GM21360 (cell line): ENCODE data around the gene NEK1.
"Not testable (repeated sequence)": the region's sequence is repeated elsewhere in the genome, so short reads cannot be mapped to it uniquely, and the experiment has no call there.

Source experiments
- ATAC-seq: cut with Tn5 transposase; IDR thresholded peaks from one replicate; pipeline ENCODE4 v1.9.1; 2021; ENCODE audit warnings: mild to moderate bottlenecking, moderate library complexity; ENCODE audit not compliant: unreplicated experiment

The NEK1 gene

DNA sequence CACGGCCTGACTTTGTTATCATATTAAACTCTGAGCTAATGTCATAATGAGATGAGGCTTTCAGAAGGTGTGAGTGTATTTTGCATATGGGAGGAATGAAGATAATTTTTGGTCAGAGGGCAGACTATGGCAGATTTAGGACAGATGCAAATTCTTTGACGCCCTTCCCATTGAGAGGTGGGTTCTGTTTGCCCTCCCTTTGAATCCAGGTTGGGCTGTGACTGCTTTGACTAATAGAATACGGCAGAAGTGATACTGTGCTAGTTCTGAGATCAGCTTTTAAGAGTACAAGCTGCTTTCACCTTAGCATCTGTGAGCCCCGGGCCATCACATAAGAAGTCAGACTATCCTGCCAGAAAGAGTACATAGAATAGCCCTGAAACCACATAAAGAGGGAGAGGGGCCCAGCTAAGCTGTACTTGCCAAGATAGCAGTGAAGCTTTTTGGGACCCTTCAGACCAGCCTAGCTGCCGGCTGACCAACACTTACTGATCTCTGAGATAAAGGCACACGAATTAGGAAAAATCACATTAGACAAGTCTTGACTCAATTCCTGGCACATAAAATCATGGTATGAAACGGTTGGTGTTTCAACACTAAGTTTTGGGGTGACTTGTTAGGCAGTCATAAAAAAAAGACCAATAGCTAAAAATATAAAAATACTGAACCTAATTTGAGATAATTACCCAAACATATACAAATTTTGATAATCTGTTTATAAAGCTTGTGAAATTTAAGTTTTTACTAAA is 174.9 kb downstream of the NEK1 start:
- peak; percentile 89 for ATAC-seq

DNA sequence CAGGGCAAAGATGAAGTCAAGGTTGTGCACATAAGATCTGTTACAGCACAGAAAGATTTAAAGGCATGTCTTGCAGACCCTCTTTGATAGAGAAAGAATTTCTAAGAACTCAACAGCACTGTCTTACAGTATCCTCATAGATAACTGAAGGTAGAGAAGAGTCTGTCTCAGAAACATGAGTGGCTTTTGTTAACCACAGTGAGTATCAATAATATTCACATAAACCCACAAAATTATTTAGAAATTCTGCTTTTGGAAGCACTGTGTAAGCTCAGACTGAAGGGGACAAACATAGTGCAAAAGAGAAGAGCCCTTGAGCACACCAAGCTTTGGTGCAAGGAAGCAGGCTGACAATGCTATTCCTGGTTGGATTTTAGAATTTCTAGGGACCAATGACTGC is 175.6 kb downstream of the NEK1 start:
- ATAC-seq: no peak

DNA sequence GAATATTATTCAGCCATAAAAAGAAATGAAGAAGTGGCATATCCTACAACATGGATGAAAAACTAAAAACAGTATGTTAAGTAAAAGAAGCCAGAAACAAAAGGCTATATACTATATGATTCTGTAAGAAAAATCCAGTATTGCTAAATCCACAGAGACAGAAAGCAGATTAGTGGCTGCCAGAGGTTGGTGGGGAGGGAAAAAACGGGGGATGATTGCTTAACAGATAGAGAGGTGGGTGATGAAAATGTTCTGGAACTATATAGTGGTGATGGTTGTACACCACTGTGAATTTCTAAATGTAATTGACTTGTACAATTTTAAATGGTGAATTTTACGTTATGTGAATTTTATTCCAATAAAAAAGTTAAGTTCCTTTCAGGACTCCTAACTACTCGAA is 184.0 kb downstream of the NEK1 start:
- ATAC-seq: no peak

DNA sequence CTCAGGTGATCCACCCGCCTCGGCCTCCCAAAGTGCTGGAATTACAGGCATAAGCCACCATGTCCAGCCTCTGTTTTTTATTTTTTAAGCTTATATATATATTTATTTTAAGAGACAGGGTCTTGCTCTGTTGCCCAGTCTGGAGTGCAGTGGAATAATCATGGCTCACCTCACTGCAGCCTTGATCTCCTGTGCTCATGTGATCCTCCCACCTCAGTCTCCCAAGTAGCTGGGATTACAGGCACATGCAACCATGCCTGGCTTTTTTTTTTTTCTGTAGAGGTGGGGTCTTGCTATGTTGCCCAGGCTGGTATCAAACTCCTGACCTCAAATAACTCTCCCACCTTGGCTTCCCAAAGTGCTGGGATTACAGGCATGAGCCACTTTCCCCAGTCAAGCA is 184.7 kb downstream of the NEK1 start:
- ATAC-seq: not testable (repeated sequence)

DNA sequence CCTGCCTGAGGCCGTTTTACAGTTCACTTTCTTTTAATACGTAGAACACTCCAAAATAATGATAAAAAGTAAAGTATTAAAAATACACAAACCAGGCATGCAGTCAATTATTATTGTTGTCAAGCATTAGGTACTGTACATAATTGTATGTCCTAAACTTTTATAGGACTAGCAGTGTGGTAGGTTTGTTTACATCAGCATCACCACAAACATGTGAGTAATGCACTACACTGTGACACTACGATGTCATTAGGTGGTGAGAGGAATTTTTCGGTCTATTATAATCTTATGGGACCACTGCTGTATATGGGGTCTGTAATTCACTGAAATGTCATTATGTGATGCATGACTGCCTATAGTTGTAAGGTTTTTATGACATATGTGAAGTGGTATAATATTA is 192.1 kb downstream of the NEK1 start:
- ATAC-seq: no peak

DNA sequence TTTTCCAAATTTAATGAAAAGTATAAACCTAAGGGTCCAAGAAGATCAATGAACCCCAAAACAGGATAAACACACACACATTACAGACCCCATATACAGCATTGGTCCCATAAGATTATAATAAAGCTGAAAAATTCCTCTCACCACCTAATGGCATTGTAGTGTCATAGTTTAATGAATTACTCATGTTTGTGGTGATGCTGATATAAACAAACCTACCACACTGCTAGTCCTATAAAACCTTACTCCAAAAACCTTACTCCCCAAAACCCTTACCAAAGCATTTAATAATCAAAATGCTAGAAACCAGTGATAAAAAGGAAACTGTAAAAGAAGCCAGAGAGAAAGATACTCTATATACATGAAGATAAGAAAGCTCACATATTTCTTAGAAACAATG is 193.5 kb downstream of the NEK1 start:
- no peak for ATAC-seq

DNA sequence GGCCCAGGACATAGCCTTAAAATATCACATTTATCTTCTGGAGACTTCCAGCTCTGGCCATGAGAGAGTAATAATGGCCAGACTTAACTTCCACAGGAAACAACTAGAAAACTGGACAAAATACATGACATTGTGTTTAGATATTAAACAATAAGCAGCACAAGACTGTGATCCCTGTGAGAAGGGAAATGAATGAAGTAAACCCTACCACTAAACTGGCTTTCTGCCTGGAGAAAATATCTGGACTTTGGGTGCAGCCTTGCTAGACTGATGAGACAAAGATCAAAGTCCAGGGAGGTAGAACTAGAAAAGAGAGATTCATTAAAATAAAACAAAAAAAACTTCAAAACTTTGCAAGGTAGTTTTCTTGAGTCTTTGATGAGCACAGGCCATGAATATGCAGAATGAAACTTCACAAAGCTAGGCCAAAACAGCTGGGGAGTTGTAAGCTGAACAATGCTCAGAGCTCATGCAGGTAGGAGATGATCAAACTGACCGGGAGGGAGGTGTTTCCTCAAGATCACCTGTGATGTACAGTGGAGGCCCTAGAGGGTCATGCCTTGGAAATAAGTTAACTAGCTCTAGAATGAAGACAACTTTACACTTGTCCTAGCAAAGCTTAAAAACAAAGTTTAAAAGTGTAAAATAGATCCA is 194.6 kb downstream of the NEK1 start:
- no peak for ATAC-seq

DNA sequence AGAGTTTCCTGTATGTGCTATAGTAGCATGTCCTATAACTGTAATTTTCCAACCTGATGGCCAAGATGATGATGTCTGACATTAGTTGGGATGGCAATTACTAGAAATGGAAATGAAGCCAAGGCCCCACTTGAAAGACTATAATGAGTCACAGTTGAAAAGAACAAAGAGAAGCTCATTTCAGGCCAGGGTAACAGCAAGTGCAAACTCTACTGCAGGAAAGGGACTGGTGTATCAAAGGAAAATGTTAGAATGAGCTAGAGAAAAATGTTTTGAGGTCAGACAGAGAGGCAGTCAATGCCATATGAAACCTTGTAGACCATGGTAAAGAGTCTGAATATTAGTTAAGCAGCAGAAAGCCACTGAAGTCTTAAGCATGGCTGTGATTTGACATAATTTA is 195.4 kb downstream of the NEK1 start:
- no peak for ATAC-seq

DNA sequence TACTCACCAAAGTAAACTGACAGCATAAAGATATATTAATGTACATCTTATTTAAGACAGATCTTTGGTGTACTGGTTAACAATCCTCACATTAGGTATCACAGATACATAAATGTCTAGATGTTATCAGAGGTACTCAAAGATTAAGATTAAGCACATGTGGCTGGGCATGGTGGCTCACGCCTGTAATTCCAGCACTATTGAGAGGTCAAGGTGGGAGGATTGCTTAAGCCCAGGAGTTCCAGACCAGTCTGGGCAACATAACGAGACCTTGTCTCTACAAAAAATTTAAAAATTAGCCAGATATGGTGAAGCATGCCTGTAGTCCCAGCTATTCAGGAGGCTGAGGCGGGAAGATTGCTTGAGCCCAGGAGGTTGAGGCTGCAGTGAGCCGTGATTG is 195.9 kb downstream of the NEK1 start:
- no peak for ATAC-seq

DNA sequence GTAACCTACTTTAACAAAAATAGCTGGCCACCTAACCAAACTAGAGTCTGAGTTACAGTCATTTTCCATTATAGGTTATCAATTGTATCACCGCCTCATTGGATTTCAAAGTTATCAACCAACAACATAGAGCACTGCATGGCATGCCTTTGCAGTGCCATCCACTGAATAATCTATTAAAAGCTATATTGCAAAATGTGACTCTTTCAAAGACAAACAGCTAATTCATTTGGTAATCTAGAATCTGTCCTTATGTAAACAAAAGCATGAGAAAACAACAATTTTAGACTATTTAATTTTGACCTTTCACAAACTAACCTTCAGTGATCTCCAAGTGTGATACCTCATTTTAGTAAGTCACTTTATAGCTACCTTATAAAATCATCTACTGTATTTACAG is 197.5 kb downstream of the NEK1 start:
- ATAC-seq: no peak

DNA sequence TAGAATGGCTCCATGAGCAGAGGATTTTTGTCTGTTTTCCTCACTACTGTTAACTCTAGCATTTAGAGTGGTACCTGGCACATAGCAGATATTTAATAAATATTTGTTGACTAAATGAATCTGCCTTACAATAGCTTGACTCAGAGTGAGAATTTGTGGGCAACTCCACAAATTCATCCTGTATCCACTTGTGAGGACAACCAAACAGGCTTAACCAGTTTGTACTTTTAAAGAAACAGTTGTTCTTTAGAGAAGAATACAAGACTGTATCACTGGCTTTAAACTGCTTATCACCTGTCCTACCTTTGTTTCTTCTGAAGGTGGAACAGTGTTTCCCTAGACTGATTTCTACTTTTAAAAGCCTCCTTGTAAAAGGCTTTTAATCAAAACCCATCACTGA is 200.3 kb downstream of the NEK1 start:
- ATAC-seq: no peak

DNA sequence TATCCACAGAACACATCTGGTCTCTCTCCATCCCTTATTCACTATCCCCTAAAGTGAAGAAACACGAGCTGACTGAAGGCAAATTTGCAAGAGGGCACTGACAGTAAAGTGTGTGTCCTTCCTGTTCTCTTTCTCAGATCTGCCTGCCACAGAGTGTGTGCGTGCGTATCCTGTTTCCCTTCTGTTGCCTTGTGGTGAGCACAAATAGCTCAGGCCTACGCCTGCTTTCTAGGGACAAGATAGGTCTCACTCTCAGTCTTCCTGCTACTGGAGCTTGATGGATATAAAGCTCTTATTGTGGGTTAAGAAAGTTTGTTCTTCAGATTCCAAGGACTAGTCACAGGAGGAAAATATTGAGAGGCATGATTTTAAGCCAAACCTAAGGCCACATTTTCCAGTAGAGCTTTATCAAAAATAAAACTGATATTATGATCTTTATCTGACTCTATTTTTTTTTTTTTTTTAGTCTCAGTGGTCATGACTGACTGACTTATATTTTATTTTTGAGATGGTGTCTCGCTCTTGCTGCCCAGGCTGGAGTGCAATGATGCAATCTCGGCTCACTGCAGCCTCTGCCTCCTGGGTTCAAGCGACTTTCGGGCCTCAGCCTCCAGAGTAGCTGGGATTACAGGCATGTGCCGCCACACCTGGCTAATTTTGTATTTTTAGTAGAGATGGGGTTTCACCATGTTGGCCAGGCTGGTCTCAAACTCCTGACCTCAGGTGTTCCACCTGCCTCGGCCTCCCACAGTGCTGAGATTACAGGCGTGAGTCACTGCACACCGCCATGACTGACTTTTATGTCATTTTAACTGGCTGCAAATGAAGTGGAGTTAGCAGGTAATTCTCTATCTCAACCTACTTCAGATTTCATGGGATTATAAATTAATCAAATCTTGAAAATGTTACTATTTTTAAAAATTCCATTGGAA is 201.3 kb downstream of the NEK1 start:
- ATAC-seq: peak; percentile 98

DNA sequence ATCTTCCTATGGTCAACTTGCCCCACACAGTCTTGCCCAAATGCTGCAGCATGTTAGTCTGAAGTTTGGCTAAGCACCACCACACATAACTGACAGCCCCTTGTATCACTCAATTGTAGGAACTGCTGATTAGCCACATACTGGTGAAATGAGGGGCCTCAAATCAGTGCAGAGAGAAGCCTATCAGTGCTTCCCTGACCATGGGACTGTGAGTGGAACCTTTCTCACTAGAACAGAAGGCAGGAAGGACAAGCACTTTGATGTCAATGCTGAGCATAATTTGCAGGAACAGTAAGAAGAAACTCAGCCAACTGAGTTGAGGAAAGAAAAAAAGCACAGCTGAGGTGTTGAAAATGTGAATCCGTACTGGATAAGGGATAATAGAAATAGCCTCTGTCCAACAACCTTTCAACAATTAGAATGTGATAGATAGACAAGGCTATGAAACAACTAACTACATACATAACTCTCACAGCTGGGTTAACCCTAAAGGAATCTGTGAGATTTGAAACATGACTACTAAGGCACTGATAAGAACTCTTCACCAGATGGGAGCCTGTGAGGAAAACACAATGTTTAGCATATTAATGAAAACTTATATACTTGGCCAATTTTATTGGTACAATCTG is 205.1 kb downstream of the NEK1 start:
- ATAC-seq: no peak

DNA sequence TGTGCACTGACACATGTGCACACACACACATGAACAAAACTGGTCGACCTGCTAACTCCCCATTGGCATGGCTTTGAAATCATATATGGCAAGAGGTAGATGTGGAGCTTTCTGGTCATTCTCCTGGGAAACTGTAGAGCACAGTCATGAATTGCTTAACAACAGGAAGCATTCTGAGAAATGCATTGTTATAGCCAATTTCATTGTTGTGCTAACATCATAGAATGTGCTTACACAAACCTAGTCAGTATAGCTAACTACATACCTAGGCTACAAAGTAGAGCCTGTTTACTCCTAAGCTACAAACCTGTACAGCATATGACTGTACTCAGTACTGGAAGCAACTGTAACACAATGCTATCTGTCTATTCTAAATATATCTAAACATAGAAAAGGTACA is 207.4 kb downstream of the NEK1 start:
- ATAC-seq: no peak

DNA sequence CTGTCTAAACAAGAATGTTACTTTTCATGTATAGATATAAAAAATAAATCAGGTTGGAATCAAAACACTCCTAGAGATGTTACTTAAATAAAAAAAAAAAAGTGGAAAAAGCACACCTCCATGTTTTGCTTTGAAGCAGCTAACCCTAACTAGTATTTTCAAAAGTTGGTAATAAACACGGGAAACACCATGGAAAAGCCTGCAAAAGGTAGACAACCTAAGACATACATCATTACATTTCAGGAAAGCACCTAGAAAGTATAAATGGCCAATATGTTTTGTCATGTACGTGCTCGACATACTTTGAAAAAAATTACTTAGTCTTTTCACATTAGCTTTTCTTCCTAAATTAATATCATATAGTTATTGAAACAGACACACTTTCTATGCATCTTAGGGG is 211.6 kb downstream of the NEK1 start:
- ATAC-seq: no peak

DNA sequence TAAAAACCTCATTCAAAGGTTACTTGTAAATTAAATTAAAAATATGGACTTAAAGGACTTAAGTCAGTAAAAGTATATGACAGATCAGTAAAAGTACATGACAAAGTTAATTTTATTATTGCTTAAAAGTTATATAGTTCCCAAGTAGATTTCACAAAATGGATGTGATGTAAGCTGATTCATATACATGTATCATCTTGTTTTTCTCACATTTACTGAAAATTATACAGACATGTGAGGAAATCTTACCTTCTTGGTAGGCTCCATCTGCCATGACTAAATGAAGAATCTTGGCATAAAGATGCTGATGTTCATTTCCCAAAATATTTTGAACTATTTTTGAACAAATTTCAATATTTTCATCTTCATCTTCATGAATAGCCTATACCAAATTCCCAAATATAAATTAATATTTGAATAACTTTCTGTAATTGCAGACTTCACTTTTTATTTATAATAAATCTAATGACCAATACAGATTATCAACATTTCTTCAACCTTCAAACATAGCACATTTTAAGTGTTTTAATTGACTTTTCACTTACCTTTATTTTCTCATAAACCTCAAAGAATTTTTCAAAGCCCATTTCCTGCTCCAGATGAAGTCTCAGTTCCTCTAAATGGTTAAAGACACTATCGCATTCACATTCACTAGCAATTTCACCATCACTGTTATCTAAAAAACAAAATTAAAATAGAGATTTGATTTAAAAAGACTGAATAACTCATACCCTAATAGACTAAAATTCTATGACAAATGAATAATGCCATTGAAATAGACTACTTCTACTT is 212.2 kb downstream of the NEK1 start:
- ATAC-seq: no peak

DNA sequence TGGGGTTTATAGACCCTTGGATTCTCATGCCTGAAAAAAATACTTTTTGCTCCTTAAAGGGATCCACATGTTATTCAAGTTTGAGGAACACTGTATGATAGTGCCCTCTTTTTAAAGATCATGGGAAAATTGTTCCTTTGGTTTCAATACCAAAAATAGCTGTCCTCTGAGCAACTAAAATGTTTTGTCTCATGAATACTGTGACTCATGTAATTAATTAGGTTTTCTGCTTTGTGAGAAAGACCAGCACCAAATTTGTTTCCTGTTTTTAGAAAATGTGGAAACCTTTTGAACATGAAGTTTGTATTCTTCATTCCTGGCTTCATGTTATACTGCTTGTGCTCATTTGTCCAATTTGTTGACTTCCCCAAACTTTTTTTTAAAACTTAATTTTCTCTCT is 214.1 kb downstream of the NEK1 start:
- no peak for ATAC-seq

DNA sequence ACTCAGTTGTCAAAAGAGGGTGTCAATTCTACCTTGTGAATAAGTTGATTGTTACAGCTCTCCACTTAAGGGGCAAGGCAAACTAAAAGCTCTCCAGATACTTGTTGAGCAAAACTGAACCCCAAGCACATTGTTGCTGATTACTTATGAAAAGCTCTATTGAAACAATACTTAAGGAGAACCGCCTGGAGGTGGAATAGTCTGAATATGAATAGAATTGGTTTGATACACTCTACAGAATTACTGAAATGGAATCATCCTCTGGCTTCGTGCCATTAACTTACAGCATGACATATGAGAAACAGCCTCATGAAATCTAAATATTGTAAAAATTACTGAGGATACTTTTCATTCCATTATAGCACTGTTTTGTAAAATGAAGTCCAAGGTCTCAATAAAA is 214.6 kb downstream of the NEK1 start:
- ATAC-seq: no peak

DNA sequence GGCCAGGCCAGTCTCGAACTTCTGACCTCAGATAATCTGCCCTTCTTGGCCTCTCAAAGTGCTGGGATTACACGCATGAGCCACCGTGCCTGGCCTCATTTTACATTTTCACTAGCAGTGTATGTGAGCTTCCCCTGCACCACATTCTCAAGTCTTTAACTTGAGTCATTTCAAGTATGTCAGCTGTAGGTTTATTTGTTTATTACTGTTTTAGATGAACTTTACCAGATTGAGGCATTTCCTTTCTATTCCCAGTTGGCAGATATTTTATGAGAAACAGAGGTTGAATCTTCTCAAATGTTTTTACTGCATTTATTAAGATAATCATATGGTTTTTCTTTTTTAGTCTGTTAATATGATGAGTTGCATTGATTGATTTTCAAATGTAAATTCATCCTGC is 227.0 kb downstream of the NEK1 start:
- no peak for ATAC-seq

DNA sequence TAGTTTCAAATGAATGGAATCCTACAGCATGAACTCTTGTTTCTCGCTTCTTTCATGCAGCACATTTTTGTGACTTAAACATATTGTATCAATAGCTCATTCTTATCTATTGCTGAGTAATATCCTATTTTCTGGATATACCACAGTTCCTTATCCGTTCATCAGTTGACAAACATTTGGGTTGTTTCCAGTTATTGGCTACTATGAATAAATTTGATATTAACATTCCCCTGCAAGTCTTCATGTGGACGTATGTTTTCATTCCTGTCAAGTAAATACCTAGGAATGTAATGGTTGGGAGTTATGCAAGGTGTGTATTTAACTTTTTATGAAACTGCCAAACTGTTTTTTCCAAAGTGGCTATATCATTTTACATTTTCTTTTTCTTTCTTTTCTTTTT is 227.6 kb downstream of the NEK1 start:
- no peak for ATAC-seq

DNA sequence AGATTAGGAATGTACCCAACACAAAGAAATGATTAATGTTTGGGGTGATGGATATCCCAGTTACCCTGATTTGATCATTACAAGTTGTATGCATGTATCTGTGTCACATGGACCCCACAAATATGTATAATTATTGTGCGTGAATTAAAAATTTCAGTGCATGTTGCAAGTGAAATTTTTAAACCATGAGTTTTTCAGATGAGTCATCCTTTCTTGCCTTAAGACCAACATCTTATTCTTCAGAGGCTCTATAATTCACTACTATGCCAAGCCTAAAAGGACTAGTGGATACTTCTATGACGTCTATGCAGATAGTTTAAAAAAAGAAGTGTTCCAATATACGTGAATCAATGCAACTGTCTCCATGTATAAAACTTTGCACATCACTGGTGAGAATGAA is 228.7 kb downstream of the NEK1 start:
- ATAC-seq: no peak
